Forelimb muscle (tissue), 1 donor: ENCODE data around the gene PMEPA1. TPM values are rescaled to one million over a fixed set of nuclear protein-coding genes. Genes with fewer than 3 reads are reported as not detected.

Source experiments
- DNase-seq: peaks from one replicate; pipeline ENCODE4 v3.0.0-alpha.2; 2013; ENCODE audit warnings: low read depth
- polyA plus RNA-seq: library from polyadenylated mRNA; unstranded; fragments of 120-200 nt; gene quantifications from one replicate; pipeline ENCODE4 v1.2.1, GENCODE V29; 2013; ENCODE audit not compliant: insufficient read length

PMEPA1 gene
- polyA plus RNA-seq, 1 donor = 25.8 TPM

- no peak for DNase-seq
Measured at GRCh38 chr20:57662456-57663240, 47.2 kb downstream of the PMEPA1 start.

- DNase-seq = no peak
Measured at GRCh38 chr20:57661746-57662455, 47.9 kb downstream of the PMEPA1 start.

GRCh38 chr20:57660922-57661745 is 48.7 kb downstream of the PMEPA1 start:
- DNase-seq = no peak

GRCh38 chr20:57660181-57660921 is 49.5 kb downstream of the PMEPA1 start:
- no peak for DNase-seq

DNA sequence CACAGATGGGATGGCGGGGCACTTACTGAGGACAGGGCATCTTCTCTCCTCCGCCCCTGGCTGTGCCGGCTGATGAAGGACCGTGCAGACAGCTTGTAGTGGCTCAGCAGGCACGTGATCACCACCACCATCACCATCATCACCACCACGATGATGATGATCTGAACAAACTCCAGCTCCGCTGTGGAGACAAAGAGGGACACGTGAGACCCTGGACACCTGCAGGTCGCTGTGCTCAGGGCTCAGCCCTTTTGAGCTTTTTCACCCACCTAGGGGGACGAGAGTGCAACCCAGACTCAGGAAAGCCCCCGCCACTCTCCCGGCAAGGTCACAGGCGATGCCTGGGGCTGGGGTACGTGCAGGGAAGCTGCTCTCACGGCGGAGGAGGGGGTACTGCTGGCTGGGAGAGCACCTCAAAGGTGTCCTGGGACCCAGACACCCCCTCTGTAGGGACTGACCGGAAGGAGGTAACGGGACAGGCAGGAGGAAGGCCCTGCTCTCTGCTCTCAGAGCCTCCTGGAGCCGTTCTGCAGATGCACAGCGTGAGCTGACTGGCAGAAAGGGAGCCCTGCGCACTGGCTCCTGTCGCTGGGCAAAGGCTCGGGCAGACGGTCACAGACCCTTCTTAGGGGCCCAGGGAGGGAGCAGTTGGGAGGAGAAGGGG is 50.2 kb downstream of the PMEPA1 start:
- no peak for DNase-seq

DNA sequence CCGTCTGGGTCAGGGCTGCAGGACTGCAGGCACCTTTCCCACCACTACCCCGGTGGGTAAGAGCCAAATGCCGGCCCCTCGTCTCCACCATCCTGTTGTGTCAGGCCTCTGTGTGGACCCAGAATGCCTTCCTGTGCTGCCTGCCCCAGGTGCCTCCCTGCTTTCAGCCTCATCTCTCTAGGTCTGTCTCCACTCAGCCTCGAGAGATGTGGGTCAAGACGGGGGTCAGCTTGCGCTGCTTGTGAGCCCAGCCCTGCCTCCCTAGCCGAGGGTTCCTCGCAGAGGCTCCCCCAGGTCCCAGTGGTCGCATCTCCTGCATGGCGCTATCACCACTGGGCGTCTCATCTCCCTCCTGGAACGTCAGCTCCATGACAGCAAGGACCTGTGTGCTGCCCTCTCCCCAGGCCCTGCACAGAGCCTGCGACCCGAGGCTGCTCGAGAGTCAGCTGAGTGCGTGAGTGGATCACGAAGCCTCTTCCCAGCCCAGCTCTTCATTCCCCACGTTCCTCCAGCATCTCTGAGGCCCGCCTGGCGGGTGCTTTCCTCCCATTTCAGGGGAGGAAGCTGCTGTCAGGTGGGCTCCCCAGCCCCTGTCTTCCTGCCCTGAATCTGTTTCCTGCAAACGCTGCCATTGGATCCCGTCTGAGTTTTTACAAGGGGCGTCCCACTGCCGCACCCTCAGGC is 50.8 kb downstream of the PMEPA1 start:
- DNase-seq = no peak

GRCh38 chr20:57658447-57658832 is 51.4 kb downstream of the PMEPA1 start:
- DNase-seq = no peak

DNA sequence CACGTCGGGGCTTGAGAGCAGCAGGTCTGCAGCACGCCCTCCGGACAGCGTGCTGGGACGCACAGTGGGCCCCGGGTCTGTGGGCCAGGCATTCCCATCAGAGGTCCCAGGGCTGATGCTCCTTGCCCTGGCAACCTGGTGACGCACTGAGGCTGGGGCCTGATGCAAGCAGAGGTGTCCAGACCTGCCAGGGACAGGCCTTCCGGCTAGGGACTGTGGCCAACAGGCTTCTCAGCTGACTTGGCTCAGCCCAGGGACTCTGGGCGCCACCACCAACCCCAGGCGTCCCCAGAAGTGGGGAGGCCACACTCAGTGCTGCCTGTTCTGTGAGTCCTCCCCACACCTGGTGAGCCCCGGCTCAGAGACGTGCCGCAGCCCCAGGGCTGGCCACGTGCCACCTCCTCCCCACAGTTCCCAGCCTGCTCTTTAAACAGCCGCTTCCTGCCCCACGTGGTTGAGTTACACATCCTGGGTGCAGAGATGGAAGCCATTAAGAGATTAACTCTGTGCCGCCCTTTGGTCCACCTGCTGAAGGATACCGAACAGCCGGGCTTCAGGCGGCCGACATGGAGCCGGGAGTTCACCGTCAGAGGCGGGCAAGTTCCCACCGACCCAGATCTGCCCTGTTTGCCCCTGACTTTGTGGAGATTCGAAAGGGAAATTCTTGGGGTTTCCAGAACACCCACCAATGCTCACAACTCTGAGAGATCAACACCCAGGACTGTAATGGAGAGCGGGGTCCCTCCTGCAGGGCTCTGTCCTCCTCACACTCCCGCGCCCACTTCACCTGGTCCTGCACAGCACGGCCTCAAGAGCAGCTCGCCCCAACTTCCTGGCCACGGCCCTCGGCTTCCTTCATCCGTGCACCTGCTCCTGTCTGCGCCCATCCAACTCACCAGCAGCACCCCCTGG is 52.0 kb downstream of the PMEPA1 start:
- no peak for DNase-seq

GRCh38 chr20:57656821-57657534 is 52.8 kb downstream of the PMEPA1 start:
- DNase-seq = no peak

GRCh38 chr20:57656252-57656820 is 53.5 kb downstream of the PMEPA1 start:
- DNase-seq = no peak

DNA sequence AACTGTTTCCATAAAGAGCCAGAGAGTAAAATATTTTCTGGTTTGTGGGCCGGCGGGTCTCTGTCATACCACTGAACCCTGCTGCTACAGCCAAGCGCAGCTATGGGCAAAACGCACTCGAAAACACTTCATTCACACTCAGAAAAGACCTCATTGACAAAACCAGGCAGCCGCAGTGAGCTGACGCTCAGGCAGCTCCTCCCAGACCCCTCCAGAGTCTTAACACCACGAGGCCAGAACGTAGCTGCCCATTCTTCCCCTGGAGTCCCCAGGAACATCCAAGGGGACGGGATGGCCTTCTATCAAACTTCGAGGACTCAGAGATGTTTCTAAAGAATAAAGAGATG is 54.0 kb downstream of the PMEPA1 start:
- DNase-seq = no peak

- no peak for DNase-seq
Measured at GRCh38 chr20:57654998-57655808, 54.6 kb downstream of the PMEPA1 start.

DNA sequence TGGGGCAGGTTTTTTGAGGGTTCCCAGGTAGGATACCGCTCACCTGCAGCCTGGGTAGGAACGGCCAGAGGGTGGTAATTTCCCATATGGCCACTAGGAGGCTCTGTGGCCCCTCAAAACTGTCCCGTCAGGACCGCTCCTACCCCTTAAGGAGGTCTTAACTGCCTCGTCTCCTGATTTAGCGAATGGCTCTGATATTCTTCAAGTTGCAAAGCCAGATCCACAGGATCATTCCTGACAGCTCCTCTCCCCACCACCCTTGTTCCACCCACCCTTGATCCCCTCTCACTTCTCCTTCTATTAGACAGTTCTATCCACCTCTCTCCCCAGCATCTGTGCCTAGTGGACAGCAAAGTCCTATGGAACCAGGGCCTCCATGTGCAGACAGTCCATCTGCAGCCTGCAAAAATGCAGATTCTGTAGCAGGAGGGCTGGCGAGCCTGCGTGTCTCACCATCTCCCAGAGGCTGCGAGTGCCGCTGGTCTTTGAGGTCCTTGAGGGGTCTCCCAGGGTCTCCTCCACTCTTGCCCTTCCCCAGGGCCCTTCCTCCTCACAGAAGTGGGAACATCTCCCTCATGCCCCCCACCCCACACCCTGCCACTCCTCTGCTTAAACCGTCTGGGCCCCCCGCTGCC is 55.3 kb downstream of the PMEPA1 start:
- DNase-seq = peak; percentile 29

- DNase-seq = no peak
Measured at GRCh38 chr20:57653910-57654309, 55.9 kb downstream of the PMEPA1 start.

- no peak for DNase-seq
Measured at GRCh38 chr20:57653546-57653900, 56.3 kb downstream of the PMEPA1 start.

GRCh38 chr20:57652606-57653545 is 56.9 kb downstream of the PMEPA1 start:
- DNase-seq = no peak
